ENCODE measurements around the gene SF3B3. TPM values are rescaled to one million over a fixed set of nuclear protein-coding genes. Genes with fewer than 3 reads are reported as not detected.

Gene SF3B3
- total RNA-seq, 1 experiment from 2014 or later = 475 TPM

DNA sequence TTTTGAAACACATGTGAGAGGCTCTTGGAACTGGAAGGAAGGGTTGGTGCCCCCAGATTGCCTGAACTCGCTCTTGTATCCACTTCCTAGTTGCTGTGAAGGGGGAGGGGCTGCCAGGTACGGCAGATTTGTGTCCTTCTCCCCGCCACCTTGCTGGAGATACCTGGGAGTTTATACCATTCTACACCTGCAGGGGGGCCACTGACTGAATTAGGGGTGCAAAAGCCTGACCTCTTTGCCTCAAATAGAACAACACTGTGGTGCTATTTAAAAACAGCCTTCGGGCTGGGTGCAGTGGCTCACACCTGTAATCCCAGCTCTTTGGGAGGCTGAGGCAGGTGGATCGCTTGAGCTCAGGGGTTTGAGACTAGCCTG, 87.6 kb downstream of the SF3B3 start:
- H3K4me1 Mint-ChIP-seq = peaks cover 28% of the 10 kb centered on the region
- CTCF ChIA-PET = interaction anchor here (0.9 to 3.7 kb wide), 6 partner anchors 24 to 161 kb away, joined by 3 to 22 read pairs (median 4); no protein-coding TSS in a partner anchor
- DNase-seq (ENCODE audit: low spot score) = peak; percentile 58
- TF ChIP-seq HMGA2 (CRISPR knock-in tag; IDR thresholded peaks at IDR 0.05) (no peak), GABPB1 (CRISPR knock-in tag; IDR thresholded peaks at IDR 0.05) (no peak), ZNF396 (CRISPR knock-in tag; IDR thresholded peaks at IDR 0.05; ENCODE audit: borderline replicate concordance) (no peak), ELF4 (CRISPR knock-in tag; IDR thresholded peaks at IDR 0.05; ENCODE audit: low read depth) (no peak)
- TF ChIP-seq, protein P1, sequence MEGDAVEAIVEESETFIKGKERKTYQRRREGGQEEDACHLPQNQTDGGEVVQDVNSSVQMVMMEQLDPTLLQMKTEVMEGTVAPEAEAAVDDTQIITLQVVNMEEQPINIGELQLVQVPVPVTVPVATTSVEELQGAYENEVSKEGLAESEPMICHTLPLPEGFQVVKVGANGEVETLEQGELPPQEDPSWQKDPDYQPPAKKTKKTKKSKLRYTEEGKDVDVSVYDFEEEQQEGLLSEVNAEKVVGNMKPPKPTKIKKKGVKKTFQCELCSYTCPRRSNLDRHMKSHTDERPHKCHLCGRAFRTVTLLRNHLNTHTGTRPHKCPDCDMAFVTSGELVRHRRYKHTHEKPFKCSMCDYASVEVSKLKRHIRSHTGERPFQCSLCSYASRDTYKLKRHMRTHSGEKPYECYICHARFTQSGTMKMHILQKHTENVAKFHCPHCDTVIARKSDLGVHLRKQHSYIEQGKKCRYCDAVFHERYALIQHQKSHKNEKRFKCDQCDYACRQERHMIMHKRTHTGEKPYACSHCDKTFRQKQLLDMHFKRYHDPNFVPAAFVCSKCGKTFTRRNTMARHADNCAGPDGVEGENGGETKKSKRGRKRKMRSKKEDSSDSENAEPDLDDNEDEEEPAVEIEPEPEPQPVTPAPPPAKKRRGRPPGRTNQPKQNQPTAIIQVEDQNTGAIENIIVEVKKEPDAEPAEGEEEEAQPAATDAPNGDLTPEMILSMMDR (IDR thresholded peaks at IDR 0.05) = 0 out of 2 replicates have a peak, but pooled peaks have one; percentile 25
- TF ChIP-seq, protein P2, sequence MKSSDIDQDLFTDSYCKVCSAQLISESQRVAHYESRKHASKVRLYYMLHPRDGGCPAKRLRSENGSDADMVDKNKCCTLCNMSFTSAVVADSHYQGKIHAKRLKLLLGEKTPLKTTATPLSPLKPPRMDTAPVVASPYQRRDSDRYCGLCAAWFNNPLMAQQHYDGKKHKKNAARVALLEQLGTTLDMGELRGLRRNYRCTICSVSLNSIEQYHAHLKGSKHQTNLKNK (CRISPR knock-in tag; IDR thresholded peaks at IDR 0.05) = no peak
- TF ChIP-seq, protein P3, sequence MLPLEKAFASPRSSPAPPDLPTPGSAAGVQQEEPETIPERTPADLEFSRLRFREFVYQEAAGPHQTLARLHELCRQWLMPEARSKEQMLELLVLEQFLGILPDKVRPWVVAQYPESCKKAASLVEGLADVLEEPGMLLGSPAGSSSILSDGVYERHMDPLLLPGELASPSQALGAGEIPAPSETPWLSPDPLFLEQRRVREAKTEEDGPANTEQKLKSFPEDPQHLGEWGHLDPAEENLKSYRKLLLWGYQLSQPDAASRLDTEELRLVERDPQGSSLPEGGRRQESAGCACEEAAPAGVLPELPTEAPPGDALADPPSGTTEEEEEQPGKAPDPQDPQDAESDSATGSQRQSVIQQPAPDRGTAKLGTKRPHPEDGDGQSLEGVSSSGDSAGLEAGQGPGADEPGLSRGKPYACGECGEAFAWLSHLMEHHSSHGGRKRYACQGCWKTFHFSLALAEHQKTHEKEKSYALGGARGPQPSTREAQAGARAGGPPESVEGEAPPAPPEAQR (CRISPR knock-in tag; IDR thresholded peaks at IDR 0.05) = no peak
- no peak overlapping the region for H3K4me3 Mint-ChIP-seq
- peaks cover 18% of the 10 kb centered on the region for H3K27me3 Mint-ChIP-seq (ENCODE audit: low read depth)
- H3K27ac Mint-ChIP-seq = no peak overlapping the region; the same call in 1 of the 2 replicates
- POLR2A ChIA-PET = interaction anchor here (1.0 kb wide), 1 partner anchor 24 kb away, joined by 3 read pairs; no protein-coding TSS in a partner anchor
- ATAC-seq = peak; percentile 43
- peaks cover 25% of the 10 kb centered on the region for H3K36me3 Mint-ChIP-seq
- no peaks in the 10 kb centered on the region for H3K9me3 Mint-ChIP-seq

DNA sequence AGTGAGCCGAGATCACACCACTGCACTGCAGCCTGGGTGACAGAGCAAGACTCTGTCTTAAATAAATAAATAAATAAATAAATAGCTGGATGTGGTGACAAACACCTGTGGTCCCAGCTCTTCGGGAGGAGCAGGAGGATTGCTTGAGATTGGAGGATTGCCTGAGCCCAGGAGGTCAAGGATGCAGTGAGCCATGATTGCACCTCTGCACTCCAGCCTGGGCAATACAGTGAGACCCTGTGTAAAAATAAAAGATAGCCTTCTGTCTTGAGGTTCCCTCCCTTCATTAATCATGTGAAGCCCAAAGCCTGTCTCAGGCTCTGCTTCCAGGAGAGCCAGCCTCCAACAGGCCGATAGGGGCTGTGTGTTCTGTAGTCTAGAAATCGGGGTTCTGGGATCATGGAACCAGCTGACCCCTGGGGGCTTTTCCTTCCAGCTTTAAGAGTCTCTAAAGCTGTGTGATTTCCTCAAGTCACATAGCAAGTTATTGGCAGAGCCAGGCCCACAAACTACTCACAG, 88.2 kb downstream of the SF3B3 start:
- POLR2A ChIA-PET = interaction anchor here (1.0 kb wide), 1 partner anchor 23 kb away, joined by 3 read pairs; no protein-coding TSS in a partner anchor
- CTCF ChIA-PET = interaction anchor here (0.9 to 3.7 kb wide), 9 partner anchors 23 to 242 kb away, joined by 3 to 22 read pairs (median 4); no protein-coding TSS in a partner anchor
- Mint-ChIP-seq H3K9me3 (no peaks in the 10 kb centered on the region), H3K4me3 (no peak overlapping the region), H3K27ac (no peak overlapping the region), H3K36me3 (peaks cover 32% of the 10 kb centered on the region), H3K4me1 (peaks cover 34% of the 10 kb centered on the region), H3K27me3 (ENCODE audit: low read depth) (peaks cover 12% of the 10 kb centered on the region)
- DNase-seq (ENCODE audit: low spot score) = no peak
- no peak for ATAC-seq
- TF ChIP-seq EMX1 (CRISPR knock-in tag; IDR thresholded peaks at IDR 0.05) (peak; percentile 68; the same call in 1 of the 2 replicates), ZNF219 (CRISPR knock-in tag; IDR thresholded peaks at IDR 0.05; ENCODE audit: borderline replicate concordance) (no peak), MXD4 (CRISPR knock-in tag; IDR thresholded peaks at IDR 0.05; ENCODE audit: borderline replicate concordance) (no peak), NFATC4 (CRISPR knock-in tag; IDR thresholded peaks at IDR 0.05) (no peak), ZNF121 (CRISPR knock-in tag; IDR thresholded peaks at IDR 0.05) (peak; percentile 98), ATF1 (CRISPR knock-in tag; IDR thresholded peaks at IDR 0.05) (no peak)
- TF ChIP-seq, protein P4, sequence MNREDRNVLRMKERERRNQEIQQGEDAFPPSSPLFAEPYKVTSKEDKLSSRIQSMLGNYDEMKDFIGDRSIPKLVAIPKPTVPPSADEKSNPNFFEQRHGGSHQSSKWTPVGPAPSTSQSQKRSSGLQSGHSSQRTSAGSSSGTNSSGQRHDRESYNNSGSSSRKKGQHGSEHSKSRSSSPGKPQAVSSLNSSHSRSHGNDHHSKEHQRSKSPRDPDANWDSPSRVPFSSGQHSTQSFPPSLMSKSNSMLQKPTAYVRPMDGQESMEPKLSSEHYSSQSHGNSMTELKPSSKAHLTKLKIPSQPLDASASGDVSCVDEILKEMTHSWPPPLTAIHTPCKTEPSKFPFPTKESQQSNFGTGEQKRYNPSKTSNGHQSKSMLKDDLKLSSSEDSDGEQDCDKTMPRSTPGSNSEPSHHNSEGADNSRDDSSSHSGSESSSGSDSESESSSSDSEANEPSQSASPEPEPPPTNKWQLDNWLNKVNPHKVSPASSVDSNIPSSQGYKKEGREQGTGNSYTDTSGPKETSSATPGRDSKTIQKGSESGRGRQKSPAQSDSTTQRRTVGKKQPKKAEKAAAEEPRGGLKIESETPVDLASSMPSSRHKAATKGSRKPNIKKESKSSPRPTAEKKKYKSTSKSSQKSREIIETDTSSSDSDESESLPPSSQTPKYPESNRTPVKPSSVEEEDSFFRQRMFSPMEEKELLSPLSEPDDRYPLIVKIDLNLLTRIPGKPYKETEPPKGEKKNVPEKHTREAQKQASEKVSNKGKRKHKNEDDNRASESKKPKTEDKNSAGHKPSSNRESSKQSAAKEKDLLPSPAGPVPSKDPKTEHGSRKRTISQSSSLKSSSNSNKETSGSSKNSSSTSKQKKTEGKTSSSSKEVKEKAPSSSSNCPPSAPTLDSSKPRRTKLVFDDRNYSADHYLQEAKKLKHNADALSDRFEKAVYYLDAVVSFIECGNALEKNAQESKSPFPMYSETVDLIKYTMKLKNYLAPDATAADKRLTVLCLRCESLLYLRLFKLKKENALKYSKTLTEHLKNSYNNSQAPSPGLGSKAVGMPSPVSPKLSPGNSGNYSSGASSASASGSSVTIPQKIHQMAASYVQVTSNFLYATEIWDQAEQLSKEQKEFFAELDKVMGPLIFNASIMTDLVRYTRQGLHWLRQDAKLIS (CRISPR knock-in tag; IDR thresholded peaks at IDR 0.05; ENCODE audit: borderline replicate concordance) = no peak
- TF ChIP-seq, protein P5, sequence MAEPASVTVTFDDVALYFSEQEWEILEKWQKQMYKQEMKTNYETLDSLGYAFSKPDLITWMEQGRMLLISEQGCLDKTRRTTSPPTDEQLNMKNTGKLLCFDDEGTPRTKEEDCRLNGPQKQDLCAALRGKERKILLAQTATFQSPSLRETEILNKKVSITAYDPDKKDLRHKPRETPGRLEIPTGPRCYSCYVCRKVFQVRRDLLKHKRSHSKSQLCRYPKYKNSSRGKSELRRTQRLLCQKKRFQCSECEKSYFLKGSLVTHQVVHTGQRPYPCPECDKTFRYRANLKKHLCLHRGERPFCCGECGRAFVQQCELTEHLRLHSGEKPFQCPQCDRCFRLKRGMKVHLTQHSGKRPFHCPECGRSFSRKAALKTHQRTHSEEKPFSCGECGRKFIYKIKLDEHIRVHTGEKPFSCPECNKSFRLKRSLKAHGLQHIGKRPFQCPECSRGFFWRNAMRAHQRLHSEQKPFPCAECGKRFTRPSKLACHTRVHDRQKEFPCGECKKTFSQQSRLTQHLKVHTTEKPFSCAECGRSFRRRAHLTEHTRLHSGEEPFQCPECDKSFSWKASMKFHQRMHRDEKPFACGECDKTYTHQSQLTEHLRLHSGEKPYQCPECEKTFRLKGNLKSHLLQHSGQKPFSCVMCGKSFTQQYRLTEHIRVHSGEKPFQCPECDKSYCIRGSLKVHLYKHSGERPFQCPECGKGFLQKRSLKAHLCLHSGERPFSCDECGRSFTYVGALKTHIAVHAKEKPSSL (CRISPR knock-in tag; conservative IDR thresholded peaks at IDR 0.05) = peak; percentile 74; the same call in 1 of the 2 replicates
- TF ChIP-seq, protein P6, sequence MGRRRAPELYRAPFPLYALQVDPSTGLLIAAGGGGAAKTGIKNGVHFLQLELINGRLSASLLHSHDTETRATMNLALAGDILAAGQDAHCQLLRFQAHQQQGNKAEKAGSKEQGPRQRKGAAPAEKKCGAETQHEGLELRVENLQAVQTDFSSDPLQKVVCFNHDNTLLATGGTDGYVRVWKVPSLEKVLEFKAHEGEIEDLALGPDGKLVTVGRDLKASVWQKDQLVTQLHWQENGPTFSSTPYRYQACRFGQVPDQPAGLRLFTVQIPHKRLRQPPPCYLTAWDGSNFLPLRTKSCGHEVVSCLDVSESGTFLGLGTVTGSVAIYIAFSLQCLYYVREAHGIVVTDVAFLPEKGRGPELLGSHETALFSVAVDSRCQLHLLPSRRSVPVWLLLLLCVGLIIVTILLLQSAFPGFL (CRISPR knock-in tag; IDR thresholded peaks at IDR 0.05; ENCODE audit: borderline replicate concordance) = no peak
- TF ChIP-seq, protein P2 (CRISPR knock-in tag; IDR thresholded peaks at IDR 0.05) = peak; percentile 71; the same call in 1 of the 2 replicates
- TF ChIP-seq, protein P7, sequence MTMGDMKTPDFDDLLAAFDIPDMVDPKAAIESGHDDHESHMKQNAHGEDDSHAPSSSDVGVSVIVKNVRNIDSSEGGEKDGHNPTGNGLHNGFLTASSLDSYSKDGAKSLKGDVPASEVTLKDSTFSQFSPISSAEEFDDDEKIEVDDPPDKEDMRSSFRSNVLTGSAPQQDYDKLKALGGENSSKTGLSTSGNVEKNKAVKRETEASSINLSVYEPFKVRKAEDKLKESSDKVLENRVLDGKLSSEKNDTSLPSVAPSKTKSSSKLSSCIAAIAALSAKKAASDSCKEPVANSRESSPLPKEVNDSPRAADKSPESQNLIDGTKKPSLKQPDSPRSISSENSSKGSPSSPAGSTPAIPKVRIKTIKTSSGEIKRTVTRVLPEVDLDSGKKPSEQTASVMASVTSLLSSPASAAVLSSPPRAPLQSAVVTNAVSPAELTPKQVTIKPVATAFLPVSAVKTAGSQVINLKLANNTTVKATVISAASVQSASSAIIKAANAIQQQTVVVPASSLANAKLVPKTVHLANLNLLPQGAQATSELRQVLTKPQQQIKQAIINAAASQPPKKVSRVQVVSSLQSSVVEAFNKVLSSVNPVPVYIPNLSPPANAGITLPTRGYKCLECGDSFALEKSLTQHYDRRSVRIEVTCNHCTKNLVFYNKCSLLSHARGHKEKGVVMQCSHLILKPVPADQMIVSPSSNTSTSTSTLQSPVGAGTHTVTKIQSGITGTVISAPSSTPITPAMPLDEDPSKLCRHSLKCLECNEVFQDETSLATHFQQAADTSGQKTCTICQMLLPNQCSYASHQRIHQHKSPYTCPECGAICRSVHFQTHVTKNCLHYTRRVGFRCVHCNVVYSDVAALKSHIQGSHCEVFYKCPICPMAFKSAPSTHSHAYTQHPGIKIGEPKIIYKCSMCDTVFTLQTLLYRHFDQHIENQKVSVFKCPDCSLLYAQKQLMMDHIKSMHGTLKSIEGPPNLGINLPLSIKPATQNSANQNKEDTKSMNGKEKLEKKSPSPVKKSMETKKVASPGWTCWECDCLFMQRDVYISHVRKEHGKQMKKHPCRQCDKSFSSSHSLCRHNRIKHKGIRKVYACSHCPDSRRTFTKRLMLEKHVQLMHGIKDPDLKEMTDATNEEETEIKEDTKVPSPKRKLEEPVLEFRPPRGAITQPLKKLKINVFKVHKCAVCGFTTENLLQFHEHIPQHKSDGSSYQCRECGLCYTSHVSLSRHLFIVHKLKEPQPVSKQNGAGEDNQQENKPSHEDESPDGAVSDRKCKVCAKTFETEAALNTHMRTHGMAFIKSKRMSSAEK (CRISPR knock-in tag; IDR thresholded peaks at IDR 0.05; ENCODE audit: borderline replicate concordance) = no peak
